Activated naive CD4-positive, alpha-beta T cell treated with anti-CD3 and anti-CD28 coated beads, Interleukin-2, amount 50 U/mL, for 24 hours (primary cell): ENCODE measurements around the gene SV2B.

Source experiments
- H3K27ac Mint-ChIP-seq: one replicate; pipeline ENCODE4 v1.8.0; 2021; ENCODE audit warnings: mild to moderate bottlenecking, mixed read lengths
- H3K27me3 Mint-ChIP-seq: one replicate; pipeline ENCODE4 v1.8.0; 2021; ENCODE audit warnings: mixed read lengths
- H3K36me3 Mint-ChIP-seq: one replicate; pipeline ENCODE4 v1.8.0; 2021; ENCODE audit warnings: mixed read lengths
- H3K4me1 Mint-ChIP-seq: one replicate; pipeline ENCODE4 v1.8.0; 2021; ENCODE audit warnings: mixed read lengths
- H3K4me3 Mint-ChIP-seq: one replicate; pipeline ENCODE4 v1.8.0; 2021; ENCODE audit warnings: mild to moderate bottlenecking, mixed read lengths
- H3K9me3 Mint-ChIP-seq: one replicate; pipeline ENCODE4 v1.8.0; 2021; ENCODE audit warnings: mixed read lengths

SV2B gene

GRCh38 chr15:91118817-91119590, 18.9 kb downstream of the SV2B start:
- Mint-ChIP-seq H3K4me3 (no peak overlapping the region), H3K4me1 (no peaks in the 10 kb centered on the region), H3K27ac (no peak overlapping the region), H3K27me3 (peaks cover 23% of the 10 kb centered on the region), H3K9me3 (no peaks in the 10 kb centered on the region), H3K36me3 (no peaks in the 10 kb centered on the region)

- Mint-ChIP-seq H3K36me3 (no peaks in the 10 kb centered on the region), H3K4me3 (no peak overlapping the region), H3K4me1 (no peaks in the 10 kb centered on the region), H3K27ac (no peak overlapping the region), H3K27me3 (peaks cover 15% of the 10 kb centered on the region), H3K9me3 (no peaks in the 10 kb centered on the region)
These were observed 22.2 kb downstream of the SV2B start for GRCh38 chr15:91122296-91122695.

GRCh38 chr15:91124132-91124531, 24.1 kb downstream of the SV2B start:
- no peak overlapping the region for H3K27ac Mint-ChIP-seq
- peaks cover 20% of the 10 kb centered on the region for H3K27me3 Mint-ChIP-seq
- no peak overlapping the region for H3K4me3 Mint-ChIP-seq
- H3K9me3 Mint-ChIP-seq: no peaks in the 10 kb centered on the region
- H3K36me3 Mint-ChIP-seq: no peaks in the 10 kb centered on the region
- no peaks in the 10 kb centered on the region for H3K4me1 Mint-ChIP-seq

- Mint-ChIP-seq H3K9me3 (no peaks in the 10 kb centered on the region), H3K27me3 (peaks cover 17% of the 10 kb centered on the region), H3K4me3 (no peak overlapping the region), H3K36me3 (no peaks in the 10 kb centered on the region), H3K27ac (no peak overlapping the region), H3K4me1 (no peaks in the 10 kb centered on the region)
These were observed 25.1 kb downstream of the SV2B start for GRCh38 chr15:91125162-91125561.

- Mint-ChIP-seq H3K4me1 (no peaks in the 10 kb centered on the region), H3K36me3 (no peaks in the 10 kb centered on the region), H3K9me3 (no peaks in the 10 kb centered on the region), H3K27me3 (peaks cover 17% of the 10 kb centered on the region), H3K4me3 (no peak overlapping the region), H3K27ac (no peak overlapping the region)
These were observed 26.0 kb downstream of the SV2B start for GRCh38 chr15:91126080-91126479.

GRCh38 chr15:91127236-91127955, 27.3 kb downstream of the SV2B start:
- H3K36me3 Mint-ChIP-seq: no peaks in the 10 kb centered on the region
- H3K27me3 Mint-ChIP-seq: peaks cover 14% of the 10 kb centered on the region
- H3K9me3 Mint-ChIP-seq: no peaks in the 10 kb centered on the region
- no peak overlapping the region for H3K27ac Mint-ChIP-seq
- no peak overlapping the region for H3K4me3 Mint-ChIP-seq
- no peaks in the 10 kb centered on the region for H3K4me1 Mint-ChIP-seq

GRCh38 chr15:91128016-91128415, 28.0 kb downstream of the SV2B start:
- Mint-ChIP-seq H3K9me3 (no peaks in the 10 kb centered on the region), H3K27ac (no peak overlapping the region), H3K4me1 (no peaks in the 10 kb centered on the region), H3K36me3 (no peaks in the 10 kb centered on the region), H3K27me3 (peaks cover 11% of the 10 kb centered on the region), H3K4me3 (no peak overlapping the region)

- Mint-ChIP-seq H3K27me3 (peaks cover 14% of the 10 kb centered on the region), H3K4me3 (no peak overlapping the region), H3K4me1 (no peaks in the 10 kb centered on the region), H3K27ac (no peak overlapping the region), H3K36me3 (no peaks in the 10 kb centered on the region), H3K9me3 (no peaks in the 10 kb centered on the region)
These were observed 29.4 kb downstream of the SV2B start for GRCh38 chr15:91129436-91129835.

GRCh38 chr15:91132079-91132478, 32.0 kb downstream of the SV2B start:
- Mint-ChIP-seq H3K27me3 (peaks cover 16% of the 10 kb centered on the region), H3K9me3 (no peaks in the 10 kb centered on the region), H3K4me1 (no peaks in the 10 kb centered on the region), H3K27ac (no peak overlapping the region), H3K36me3 (no peaks in the 10 kb centered on the region), H3K4me3 (no peak overlapping the region)

- Mint-ChIP-seq H3K27me3 (peaks cover 18% of the 10 kb centered on the region), H3K4me1 (no peaks in the 10 kb centered on the region), H3K4me3 (no peak overlapping the region), H3K9me3 (peaks cover 4% of the 10 kb centered on the region), H3K36me3 (no peaks in the 10 kb centered on the region), H3K27ac (no peak overlapping the region)
These were observed 33.5 kb downstream of the SV2B start for GRCh38 chr15:91133511-91133910.

- Mint-ChIP-seq H3K36me3 (no peaks in the 10 kb centered on the region), H3K4me3 (no peak overlapping the region), H3K9me3 (peaks cover 4% of the 10 kb centered on the region), H3K27me3 (peaks cover 24% of the 10 kb centered on the region), H3K4me1 (no peaks in the 10 kb centered on the region), H3K27ac (no peak overlapping the region)
These were observed 35.4 kb downstream of the SV2B start for GRCh38 chr15:91135201-91136130.

GRCh38 chr15:91136386-91136923, 36.4 kb downstream of the SV2B start:
- peaks cover 4% of the 10 kb centered on the region for H3K9me3 Mint-ChIP-seq
- peaks cover 24% of the 10 kb centered on the region for H3K27me3 Mint-ChIP-seq
- no peaks in the 10 kb centered on the region for H3K36me3 Mint-ChIP-seq
- H3K27ac Mint-ChIP-seq: no peak overlapping the region
- H3K4me3 Mint-ChIP-seq: no peak overlapping the region
- no peaks in the 10 kb centered on the region for H3K4me1 Mint-ChIP-seq

- no peak overlapping the region for H3K27ac Mint-ChIP-seq
- no peak overlapping the region for H3K4me3 Mint-ChIP-seq
- H3K9me3 Mint-ChIP-seq: peaks cover 4% of the 10 kb centered on the region
- H3K27me3 Mint-ChIP-seq: peaks cover 24% of the 10 kb centered on the region
- no peaks in the 10 kb centered on the region for H3K4me1 Mint-ChIP-seq
- H3K36me3 Mint-ChIP-seq: no peaks in the 10 kb centered on the region
These were observed 40.5 kb downstream of the SV2B start for GRCh38 chr15:91140601-91141000.

GRCh38 chr15:91141097-91141496, 41.0 kb downstream of the SV2B start:
- Mint-ChIP-seq H3K27me3 (peaks cover 21% of the 10 kb centered on the region), H3K4me1 (no peaks in the 10 kb centered on the region), H3K36me3 (no peaks in the 10 kb centered on the region), H3K27ac (no peak overlapping the region), H3K9me3 (peaks cover 4% of the 10 kb centered on the region), H3K4me3 (no peak overlapping the region)

GRCh38 chr15:91142106-91142744, 42.2 kb downstream of the SV2B start:
- no peaks in the 10 kb centered on the region for H3K4me1 Mint-ChIP-seq
- H3K27ac Mint-ChIP-seq: no peak overlapping the region
- H3K27me3 Mint-ChIP-seq: peaks cover 26% of the 10 kb centered on the region
- no peaks in the 10 kb centered on the region for H3K36me3 Mint-ChIP-seq
- no peak overlapping the region for H3K4me3 Mint-ChIP-seq
- H3K9me3 Mint-ChIP-seq: peaks cover 4% of the 10 kb centered on the region
